ENCODE data around the gene FBXO34.
A peak's percentile ranks its signal among the peaks of the same experiment; 100 is the strongest.

Gene FBXO34

DNA sequence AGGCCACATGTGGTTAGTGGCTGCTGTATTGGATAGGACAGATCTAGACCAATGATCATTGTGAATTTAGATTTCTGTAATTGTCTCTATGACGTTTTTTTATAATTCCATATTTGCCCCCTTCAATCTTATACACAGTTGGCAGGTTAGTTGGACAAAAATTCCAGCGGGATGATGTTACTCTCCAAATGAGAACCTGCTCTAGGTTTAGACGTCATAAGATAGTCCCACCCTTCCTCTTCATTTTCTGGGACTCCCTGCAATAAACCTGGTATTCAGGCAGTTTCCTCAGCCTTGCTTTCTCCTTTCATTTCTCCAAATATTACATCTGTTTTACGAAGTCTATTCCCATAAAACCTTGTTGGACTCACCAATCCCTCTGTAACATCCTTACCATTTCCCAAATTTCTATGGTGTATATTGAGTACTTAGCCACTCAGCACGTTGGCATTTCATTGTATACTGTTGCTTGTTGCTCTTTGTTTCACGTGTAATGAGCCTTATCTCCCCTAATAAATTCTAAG lies 10.2 kb downstream of the FBXO34 start:
- TF ChIP-seq, protein P1, sequence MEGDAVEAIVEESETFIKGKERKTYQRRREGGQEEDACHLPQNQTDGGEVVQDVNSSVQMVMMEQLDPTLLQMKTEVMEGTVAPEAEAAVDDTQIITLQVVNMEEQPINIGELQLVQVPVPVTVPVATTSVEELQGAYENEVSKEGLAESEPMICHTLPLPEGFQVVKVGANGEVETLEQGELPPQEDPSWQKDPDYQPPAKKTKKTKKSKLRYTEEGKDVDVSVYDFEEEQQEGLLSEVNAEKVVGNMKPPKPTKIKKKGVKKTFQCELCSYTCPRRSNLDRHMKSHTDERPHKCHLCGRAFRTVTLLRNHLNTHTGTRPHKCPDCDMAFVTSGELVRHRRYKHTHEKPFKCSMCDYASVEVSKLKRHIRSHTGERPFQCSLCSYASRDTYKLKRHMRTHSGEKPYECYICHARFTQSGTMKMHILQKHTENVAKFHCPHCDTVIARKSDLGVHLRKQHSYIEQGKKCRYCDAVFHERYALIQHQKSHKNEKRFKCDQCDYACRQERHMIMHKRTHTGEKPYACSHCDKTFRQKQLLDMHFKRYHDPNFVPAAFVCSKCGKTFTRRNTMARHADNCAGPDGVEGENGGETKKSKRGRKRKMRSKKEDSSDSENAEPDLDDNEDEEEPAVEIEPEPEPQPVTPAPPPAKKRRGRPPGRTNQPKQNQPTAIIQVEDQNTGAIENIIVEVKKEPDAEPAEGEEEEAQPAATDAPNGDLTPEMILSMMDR (IDR thresholded peaks at IDR 0.05; ENCODE audit: extremely low read depth, missing control alignments) = no peak
- DNase-seq (ENCODE audit: low spot score) = no peak

DNA sequence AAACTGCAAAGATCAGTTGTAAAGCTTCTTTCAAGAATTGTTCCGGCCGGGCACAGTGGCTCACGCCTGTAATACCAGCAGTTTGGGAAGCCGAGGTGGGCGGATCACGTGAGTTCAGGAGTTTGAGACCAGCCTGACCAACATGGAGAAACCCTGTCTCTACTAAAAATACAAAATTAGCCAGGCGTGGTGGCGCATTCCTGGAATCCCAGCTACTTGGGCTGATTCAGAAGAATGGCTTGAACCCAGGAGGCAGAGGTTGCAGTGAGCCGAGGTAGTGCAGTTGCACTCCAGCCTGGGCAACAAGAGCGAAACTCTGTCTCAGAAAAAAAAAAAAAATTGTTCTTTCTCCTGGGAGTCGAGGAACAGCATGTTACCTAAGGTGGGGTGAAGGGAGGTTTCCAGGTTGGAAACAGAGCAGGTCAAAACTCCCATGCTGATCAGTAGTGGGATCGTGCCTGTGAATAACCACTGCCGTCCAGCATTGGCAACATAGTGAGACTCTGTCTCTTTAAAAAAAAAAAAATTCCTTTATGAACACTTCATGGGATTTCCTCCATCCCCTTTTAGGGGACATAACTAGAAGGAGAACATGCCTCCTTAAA lies 13.9 kb downstream of the FBXO34 start:
- TF ChIP-seq, protein P1 (IDR thresholded peaks at IDR 0.05; ENCODE audit: extremely low read depth, missing control alignments) = no peak
- no peak for DNase-seq (ENCODE audit: low spot score)

DNA sequence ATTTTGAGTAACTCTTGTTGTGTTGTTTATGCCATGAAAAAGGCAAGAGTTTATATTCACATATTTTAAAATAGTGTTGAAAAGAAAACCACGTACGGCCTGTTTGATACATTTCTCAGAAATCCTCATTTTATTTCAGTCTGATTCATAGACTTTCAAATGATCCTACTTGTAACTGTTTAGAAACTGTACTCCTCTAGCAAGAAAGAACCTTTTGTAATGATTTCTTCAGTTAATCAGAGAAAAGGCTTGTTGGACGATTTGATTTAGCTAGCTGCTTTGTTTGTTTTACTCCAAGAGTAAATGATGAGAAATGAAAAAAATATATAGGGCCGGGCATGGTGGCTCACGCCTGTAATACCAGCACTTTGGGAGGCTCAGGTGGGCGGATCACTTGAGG lies 17.2 kb downstream of the FBXO34 start:
- TF ChIP-seq, protein P1 (IDR thresholded peaks at IDR 0.05; ENCODE audit: extremely low read depth, missing control alignments) = no peak
- no peak for DNase-seq (ENCODE audit: low spot score)

DNA sequence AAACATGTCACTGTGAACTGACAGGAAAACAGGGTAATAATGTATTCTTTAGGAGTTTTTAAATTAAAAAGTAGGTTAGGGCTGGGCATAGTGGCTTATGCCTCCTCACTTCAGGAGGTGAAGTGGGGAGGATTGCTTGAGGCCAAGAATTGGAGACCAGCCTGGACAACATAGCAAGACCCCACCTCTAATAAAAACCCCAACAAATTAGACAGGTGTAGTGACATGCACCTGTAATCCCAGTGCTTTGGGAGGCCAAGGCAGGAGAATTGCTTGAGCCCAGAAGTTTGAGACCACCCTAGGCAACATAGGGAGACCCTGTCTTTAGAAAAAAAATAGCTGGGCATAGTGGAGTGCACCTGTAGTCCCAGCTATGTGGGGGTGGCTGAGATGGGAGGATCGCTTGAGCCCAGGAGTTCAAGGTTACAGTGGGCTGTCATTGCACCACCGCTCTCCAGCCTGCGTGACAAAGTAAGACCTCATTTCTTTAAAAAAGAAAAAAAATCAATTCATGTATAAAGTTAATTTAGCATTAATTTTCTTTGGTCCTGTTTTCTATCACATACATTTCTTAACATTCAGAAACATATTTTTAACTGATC lies 20.4 kb downstream of the FBXO34 start:
- no peak for DNase-seq (ENCODE audit: low spot score)
- TF ChIP-seq, protein P1 (IDR thresholded peaks at IDR 0.05; ENCODE audit: extremely low read depth, missing control alignments) = no peak

DNA sequence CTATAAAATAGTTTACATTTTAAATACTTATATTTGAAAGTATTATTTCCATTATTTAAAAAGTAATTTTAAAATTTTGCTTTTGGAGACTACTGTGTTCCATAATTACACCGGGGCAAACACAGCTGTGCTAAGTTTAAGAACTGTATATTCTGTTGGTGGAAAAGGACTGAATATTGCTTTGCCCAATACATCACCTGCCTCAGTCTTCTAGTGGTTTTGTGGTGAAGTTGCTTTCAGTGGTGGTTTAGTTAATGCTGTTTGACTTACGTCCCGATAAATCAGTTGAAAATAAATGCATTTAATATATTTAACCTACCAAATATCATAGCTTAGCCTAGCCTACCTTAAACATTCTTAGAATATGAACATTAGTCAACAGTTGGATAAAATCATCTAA lies 23.4 kb downstream of the FBXO34 start:
- TF ChIP-seq, protein P1 (IDR thresholded peaks at IDR 0.05; ENCODE audit: extremely low read depth, missing control alignments) = no peak
- no peak for DNase-seq (ENCODE audit: low spot score)

DNA sequence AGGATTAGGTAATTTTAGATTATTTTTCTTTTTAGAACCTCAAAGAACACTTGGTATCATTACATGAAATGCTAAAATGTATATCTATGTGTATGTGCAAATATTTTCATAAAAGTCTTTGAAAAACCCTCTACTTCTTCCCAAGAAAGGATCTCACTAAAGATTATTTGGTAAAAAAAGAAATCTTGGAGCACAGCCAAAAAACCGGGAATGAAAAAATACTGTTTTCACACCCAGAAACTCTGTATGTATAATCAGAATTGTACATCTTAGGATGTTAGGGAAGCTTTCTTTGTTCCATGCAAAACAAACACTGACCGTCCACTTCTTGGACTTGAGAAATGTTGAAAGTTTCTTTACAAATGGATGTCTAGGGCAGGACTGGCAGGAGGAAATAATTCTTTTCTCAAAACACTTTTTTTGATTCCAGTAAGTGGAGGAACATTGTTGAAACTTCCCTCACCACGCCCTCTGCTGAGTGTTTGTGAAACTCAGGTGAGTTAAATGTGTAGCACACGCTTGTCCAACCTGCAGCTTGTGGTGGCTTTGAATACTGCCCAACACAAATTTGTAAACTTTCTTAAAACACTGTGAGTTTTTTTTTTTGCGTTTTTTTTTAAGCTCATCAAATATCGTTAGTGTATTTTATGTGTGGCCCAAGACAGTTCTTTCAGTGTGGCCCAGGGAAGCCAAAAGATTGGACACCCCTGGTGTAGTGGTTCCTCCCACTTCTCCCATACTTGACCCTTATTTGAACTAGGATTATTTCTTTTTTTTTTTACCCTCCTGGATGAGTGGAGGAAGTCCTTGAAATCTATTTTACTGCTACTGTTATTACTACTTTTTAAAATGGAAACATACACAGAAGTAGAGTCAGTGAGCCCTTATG lies 26.6 kb downstream of the FBXO34 start:
- TF ChIP-seq, protein P1 (IDR thresholded peaks at IDR 0.05; ENCODE audit: extremely low read depth, missing control alignments) = no peak
- DNase-seq (ENCODE audit: low spot score) = peak; percentile 65

DNA sequence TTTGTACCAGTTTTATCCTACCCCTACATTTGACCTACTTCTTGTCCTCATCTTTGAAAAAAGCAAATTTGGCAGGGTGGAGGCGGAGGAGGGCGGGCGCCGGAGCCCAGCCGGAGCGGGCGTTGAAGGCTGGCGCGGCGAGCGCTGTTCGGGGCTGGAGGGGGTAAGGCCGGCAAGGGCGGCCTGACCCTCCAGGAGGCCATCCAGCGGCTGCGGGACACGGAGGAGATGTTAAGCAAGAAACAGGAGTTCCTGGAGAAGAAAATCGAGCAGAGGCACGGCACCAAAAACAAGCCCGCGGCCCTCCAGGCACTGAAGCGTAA lies 27.2 kb downstream of the FBXO34 start:
- TF ChIP-seq, protein P1 (IDR thresholded peaks at IDR 0.05; ENCODE audit: extremely low read depth, missing control alignments) = no peak

More for the DNA sequence above, 27.2 kb downstream of the FBXO34 start:
- no peak for DNase-seq (ENCODE audit: low spot score)

Data from GM20000 (cell line).